K562 (cell line): ENCODE results near the gene DGCR8. TPM values are rescaled to one million over a fixed set of nuclear protein-coding genes. Genes with fewer than 3 reads are reported as not detected.
A peak's percentile ranks its signal among the peaks of the same experiment; 100 is the strongest.

Experiments
- BMI1 ChIP-seq: fragments of 150-350 bp; IDR thresholded peaks from 2 replicates; pipeline ENCODE4 v1.6.1; 2014; ENCODE audit warnings: low read length
- CHD1 ChIP-seq: fragments of 200-600 bp; sonication (generic); IDR thresholded peaks from one replicate; pipeline ENCODE4 v1.6.1; 2012; ENCODE audit warnings: mild to moderate bottlenecking, moderate library complexity, low read length, inconsistent platforms
- COPS2 ChIP-seq: fragments of 450-650 bp; conservative IDR thresholded peaks from 2 replicates; pipeline ENCODE4 v1.6.1; 2016; ENCODE audit warnings: mild to moderate bottlenecking, moderate library complexity
- CREM ChIP-seq: IDR thresholded peaks from 2 replicates; pipeline ENCODE4 v1.6.1; 2014; ENCODE audit warnings: antibody characterized with exemption, low read depth
- E2F6 ChIP-seq, 2 experiments: IDR thresholded peaks; 2 replicates each; pipeline ENCODE4 v1.6.1; 2011; ENCODE audit warnings: borderline replicate concordance in 1 of 2, control low read depth in 1 of 2, low read depth in 1 of 2, low read length in 1 of 2, mild to moderate bottlenecking in 1 of 2, mixed read lengths in 1 of 2, moderate library complexity in 1 of 2; ENCODE audit not compliant: insufficient read depth in 1 of 2, insufficient read length in 1 of 2, poor library complexity in 1 of 2, severe bottlenecking in 1 of 2; ENCODE audit errors: extremely low read depth in 1 of 2
- HEY1 ChIP-seq: fragments of 250-450 bp; sonication (Bioruptor Pico); IDR thresholded peaks from 2 replicates; pipeline ENCODE4 v1.5.0; 2020; ENCODE audit warnings: mild to moderate bottlenecking, moderate library complexity, borderline replicate concordance
- HNRNPLL ChIP-seq: fragments of 200-400 bp; formaldehyde crosslinking; IDR thresholded peaks from 2 replicates; pipeline ENCODE4 v1.6.1; 2017; ENCODE audit warnings: low read length, low read depth, mild to moderate bottlenecking; ENCODE audit not compliant: poor library complexity, severe bottlenecking
- JUNB ChIP-seq: fragments of 450-650 bp; formaldehyde crosslinking; conservative IDR thresholded peaks from 2 replicates; pipeline ENCODE4 v1.4.0; 2020; ENCODE audit warnings: mild to moderate bottlenecking
- JUND ChIP-seq, 2 experiments: IDR thresholded peaks; 2 replicates in 1 of 2; 3 replicates in 1 of 2; pipeline ENCODE4 v1.6.1; 2011; ENCODE audit warnings: borderline replicate concordance in 2 of 2, low read depth in 2 of 2, low read length in 2 of 2, improper control_type of control experiment in 1 of 2, missing biosample characterization in 1 of 2, missing genetic modification characterization in 1 of 2, missing genetic modification reagents in 1 of 2
- MCM3 ChIP-seq: fragments of 450-650 bp; IDR thresholded peaks from 2 replicates; pipeline ENCODE4 v1.6.1; 2016
- NR2C2 ChIP-seq, 2 experiments: fragments of 200-800 bp in 1 of 2; sonication (Bioruptor generic) in 1 of 2; sonication (generic) in 1 of 2; formaldehyde crosslinking in 1 of 2; IDR thresholded peaks; 2 replicates each; pipeline versions ENCODE4 v1.6.1 to v1.8.0; 2016 to 2022; ENCODE audit warnings: mild to moderate bottlenecking in 1 of 2, missing compliant biosample characterization in 1 of 2, missing genetic modification characterization in 1 of 2, missing genetic modification reagents in 1 of 2
- POLR3A ChIP-seq: IDR thresholded peaks from 2 replicates; pipeline ENCODE4 v1.6.1; 2011; ENCODE audit warnings: borderline replicate concordance, mild to moderate bottlenecking, moderate library complexity; ENCODE audit not compliant: insufficient read length, insufficient read depth; ENCODE audit errors: extremely low read depth
- RBM14 ChIP-seq: fragments of 200-400 bp; formaldehyde crosslinking; IDR thresholded peaks from 2 replicates; pipeline ENCODE4 v1.6.1; 2018; ENCODE audit warnings: low read depth, mild to moderate bottlenecking, low read length, moderate library complexity, borderline replicate concordance; ENCODE audit not compliant: insufficient read depth
- RERE ChIP-seq: sonication (generic); formaldehyde crosslinking; IDR thresholded peaks from 2 replicates; pipeline ENCODE4 v1.8.0; 2023; ENCODE audit warnings: missing genetic modification reagents, mild to moderate bottlenecking, borderline replicate concordance
- SNAPC5 ChIP-seq: fragments of 250-450 bp; sonication (Bioruptor Pico); IDR thresholded peaks from 2 replicates; pipeline ENCODE4 v1.8.0; 2021; ENCODE audit warnings: moderate library complexity, mild to moderate bottlenecking, inconsistent platforms
- SPI1 ChIP-seq: IDR thresholded peaks from 2 replicates; pipeline ENCODE4 v1.6.1; 2011; ENCODE audit warnings: low read depth, low read length, control low read depth, borderline replicate concordance
- TCF3 ChIP-seq: sonication (generic); formaldehyde crosslinking; IDR thresholded peaks from 2 replicates; pipeline ENCODE4 v1.4.0; 2020; ENCODE audit warnings: mild to moderate bottlenecking, missing genetic modification reagents
- THAP7 ChIP-seq: fragments of 250-450 bp; sonication (Bioruptor Pico); IDR thresholded peaks from 2 replicates; pipeline ENCODE4 v1.5.0; 2021
- ZNF133 ChIP-seq: fragments of 250-450 bp; sonication (Bioruptor Pico); IDR thresholded peaks from 2 replicates; pipeline ENCODE4 v1.4.0; 2020; ENCODE audit warnings: mild to moderate bottlenecking
- ZNF24 ChIP-seq: fragments of 450-650 bp; IDR thresholded peaks from 2 replicates; pipeline ENCODE4 v1.6.1; 2016
- ZNF586 ChIP-seq: fragments of 450-650 bp; formaldehyde crosslinking; conservative IDR thresholded peaks from 2 replicates; pipeline ENCODE4 v1.4.0; 2020; ENCODE audit warnings: mild to moderate bottlenecking, moderate library complexity
- ZNF830 ChIP-seq: fragments of 250-450 bp; sonication (Bioruptor Pico); IDR thresholded peaks from 2 replicates; pipeline ENCODE4 v1.5.0; 2021; ENCODE audit warnings: mild to moderate bottlenecking
- polyA plus RNA-seq, 8 experiments: library from polyadenylated mRNA; depleted of rRNA in 4 of 8; stranded (reverse) in 5 of 8; unstranded in 3 of 8; fragments of >200 nt; fragmentation: Nextera tagmentation in 2 of 8; fragmentation: Illumina TruSeq in 1 of 8; extraction: Ambion mirVana in 2 of 8; extraction: Trizol in 1 of 8; gene quantifications; 2 replicates each; pipeline versions ENCODE4 v1.2.1 to v1.2.3, GENCODE V29; 2011 to 2014; ENCODE audit warnings: inconsistent platforms in 1 of 8, missing spikeins in 1 of 8
- total RNA-seq, 7 experiments: library from RNA; depleted of rRNA in 6 of 7; stranded (reverse); fragments of >200 nt in 6 of 7; fragmentation: Illumina TruSeq in 2 of 7; extraction: Trizol in 2 of 7; gene quantifications; 2 replicates each; pipeline versions ENCODE4 v1.2.1 to v1.2.3, GENCODE V29; 2011 to 2021; ENCODE audit warnings: low replicate concordance in 1 of 7

Gene DGCR8
- total and polyA plus RNA-seq, 9 of the 15 experiments (the other 6 are each of a cell fraction or from before 2014, with no cell fraction given), result 5.9 to 144 (median 80.1) TPM

- no peak for TF ChIP-seq RERE (CRISPR knock-in tag)
- TF ChIP-seq E2F6 (IDR thresholded peaks at IDR 0.05; ENCODE audit: borderline replicate concordance in 1 of 2, extremely low read depth in 1 of 2, insufficient read depth in 1 of 2, insufficient read length in 1 of 2, low read depth in 1 of 2, low read length in 1 of 2, poor library complexity in 1 of 2, severe bottlenecking in 1 of 2), result no peak
- no peak for TF ChIP-seq THAP7 (CRISPR knock-in tag)
- TF ChIP-seq SNAPC5, result no peak
- TF ChIP-seq POLR3A, result no peak
- no peak for TF ChIP-seq COPS2
- 0 out of 2 replicates have a peak, but pooled peaks have one; percentile 65 for TF ChIP-seq ZNF133 (CRISPR knock-in tag)
- TF ChIP-seq ZNF24, result no peak
- TF ChIP-seq RBM14, result no peak
- TF ChIP-seq CHD1, result no peak
- peak; percentile 33 for TF ChIP-seq HNRNPLL
- TF ChIP-seq SPI1, result no peak
- TF ChIP-seq CREM, result no peak
- no peak for TF ChIP-seq NR2C2 (CRISPR knock-in tag; IDR thresholded peaks at IDR 0.05)
- TF ChIP-seq NR2C2 (tag; IDR thresholded peaks at IDR 0.05), result no peak
- TF ChIP-seq TCF3 (CRISPR knock-in tag), result no peak
- TF ChIP-seq HEY1 (CRISPR knock-in tag), result no peak
- TF ChIP-seq ZNF830 (CRISPR knock-in tag), result no peak
- no peak for TF ChIP-seq JUNB (CRISPR knock-in tag)
- peak; percentile 55; the same call in 1 of the 2 replicates for TF ChIP-seq JUND (IDR thresholded peaks at IDR 0.05; ENCODE audit: borderline replicate concordance, low read depth, low read length)
- no peak for TF ChIP-seq JUND (tag; IDR thresholded peaks at IDR 0.05; ENCODE audit: borderline replicate concordance, low read depth, low read length)
- TF ChIP-seq MCM3, result no peak
- TF ChIP-seq BMI1, result no peak
- TF ChIP-seq ZNF586 (CRISPR knock-in tag), result 0 out of 2 replicates have a peak, but pooled peaks have one; percentile 56
These were observed 17.3 kb upstream of the DGCR8 start (continued) for GRCh38 chr22:20062766-20063083.
